HEK293T (cell line): Measurements from ENCODE around the gene UBL3.

Experiments used
- ARNT ChIP-seq: fragments of 450-650 bp; IDR thresholded peaks from 2 replicates; pipeline ENCODE4 v1.6.1; 2017; ENCODE audit warnings: mild to moderate bottlenecking
- BHLHE40 ChIP-seq: fragments of 450-650 bp; IDR thresholded peaks from 2 replicates; pipeline ENCODE4 v1.6.1; 2016; ENCODE audit warnings: mild to moderate bottlenecking, moderate library complexity, borderline replicate concordance
- CTBP1 ChIP-seq: fragments of 450-650 bp; IDR thresholded peaks from 2 replicates; pipeline ENCODE4 v1.6.1; 2016; ENCODE audit warnings: borderline replicate concordance
- ELF4 ChIP-seq: fragments of 450-650 bp; IDR thresholded peaks from 2 replicates; pipeline ENCODE4 v1.6.1; 2017; ENCODE audit warnings: antibody characterized with exemption
- FOXA1 ChIP-seq: fragments of 450-650 bp; IDR thresholded peaks from 2 replicates; pipeline ENCODE4 v1.6.1; 2016; ENCODE audit warnings: mild to moderate bottlenecking
- FOXK2 ChIP-seq: fragments of 450-650 bp; IDR thresholded peaks from 2 replicates; pipeline ENCODE4 v1.6.1; 2016; ENCODE audit warnings: mild to moderate bottlenecking
- FOXM1 ChIP-seq: fragments of 450-650 bp; IDR thresholded peaks from 2 replicates; pipeline ENCODE4 v1.6.1; 2017; ENCODE audit warnings: mild to moderate bottlenecking, borderline replicate concordance
- HDGF ChIP-seq: fragments of 450-650 bp; IDR thresholded peaks from 2 replicates; pipeline ENCODE4 v1.6.1; 2017; ENCODE audit warnings: antibody characterized with exemption, borderline replicate concordance
- LEF1 ChIP-seq: fragments of 450-650 bp; IDR thresholded peaks from 2 replicates; pipeline ENCODE4 v1.6.1; 2017; ENCODE audit warnings: mild to moderate bottlenecking, borderline replicate concordance
- NFRKB ChIP-seq: fragments of 450-650 bp; IDR thresholded peaks from 2 replicates; pipeline ENCODE4 v1.6.1; 2016; ENCODE audit warnings: mild to moderate bottlenecking, moderate library complexity
- PKNOX1 ChIP-seq: fragments of 450-650 bp; IDR thresholded peaks from 2 replicates; pipeline ENCODE4 v1.6.1; 2016
- SP1 ChIP-seq: fragments of 450-650 bp; IDR thresholded peaks from 2 replicates; pipeline ENCODE4 v1.6.1; 2017
- SUZ12 ChIP-seq: fragments of 450-650 bp; IDR thresholded peaks from 2 replicates; pipeline ENCODE4 v1.6.1; 2016; ENCODE audit warnings: mild to moderate bottlenecking
- TARDBP ChIP-seq: fragments of 450-650 bp; IDR thresholded peaks from 2 replicates; pipeline ENCODE4 v1.6.1; 2016

- TF ChIP-seq FOXM1, result no peak
- no peak for TF ChIP-seq ARNT
- TF ChIP-seq NFRKB, result no peak
- TF ChIP-seq HDGF, result no peak
- TF ChIP-seq ELF4, result no peak
- TF ChIP-seq SP1, result no peak
- no peak for TF ChIP-seq BHLHE40
- no peak for TF ChIP-seq SUZ12
- TF ChIP-seq LEF1, result no peak
- TF ChIP-seq PKNOX1, result no peak
- no peak for TF ChIP-seq FOXK2
- TF ChIP-seq CTBP1, result no peak
- TF ChIP-seq FOXA1, result no peak
- no peak for TF ChIP-seq TARDBP
Observed at GRCh38 chr13:29782798-29783197, 67.6 kb downstream of the UBL3 start.
